AG04450 (cell line): ENCODE measurements around the gene ZNF358. TPM values are rescaled to one million over a fixed set of nuclear protein-coding genes. Genes with fewer than 3 reads are reported as not detected.

ENCODE experiments used
- CTCF ChIA-PET: fragments of 300-600, 350-600 bp; formaldehyde crosslinking; extraction: SDS; loops from one replicate; lab custom pipeline; 2022; ENCODE audit warnings: antibody characterized with exemption, inconsistent platforms; lab: Charles Lee
- POLR2A ChIA-PET: fragments of 350-600 bp; formaldehyde crosslinking; extraction: SDS; loops from one replicate; lab custom pipeline; 2021; ENCODE audit warnings: antibody characterized with exemption, inconsistent platforms; lab: Yijun Ruan, JAX
- DNase-seq: peaks from one replicate; pipeline ENCODE4 v3.0.0-alpha.2; 2011; ENCODE audit warnings: low read depth, low spot score
- H3K27ac ChIP-seq: one replicate; pipeline ENCODE4 v1.5.1; 2012; ENCODE audit warnings: low read depth, low read length, control low read depth
- H3K27me3 ChIP-seq: one replicate; pipeline ENCODE4 v1.6.0; 2012; ENCODE audit warnings: low read length; ENCODE audit not compliant: control insufficient read depth, insufficient read depth
- H3K4me3 ChIP-seq: 2 replicates; pipeline ENCODE4 v1.5.1; 2011; ENCODE audit warnings: mild to moderate bottlenecking, low read depth, low read length, control low read depth
- H3K9me3 ChIP-seq: 2 replicates; pipeline ENCODE4 v1.5.1; 2012; ENCODE audit warnings: low read length; ENCODE audit not compliant: control insufficient read depth, insufficient read depth
- CTCF ChIP-seq: IDR thresholded peaks from 2 replicates; pipeline ENCODE4 v1.5.1; 2011; ENCODE audit warnings: low read depth, low read length, control low read depth, inconsistent platforms
- polyA plus RNA-seq: library from polyadenylated mRNA; depleted of rRNA; stranded (reverse); fragments of >200 nt; gene quantifications from 2 replicates; pipeline ENCODE4 v1.2.3, GENCODE V29; 2011

ZNF358 gene
- polyA plus RNA-seq, 1 experiment: 20.7 TPM

- Histone ChIP-seq H3K27ac (no peak overlapping the region), H3K27me3 (no peaks in the 10 kb centered on the region), H3K9me3 (no peaks in the 10 kb centered on the region; the same call in 1 of the 2 replicates), H3K4me3 (no peak overlapping the region)
- no peak for TF ChIP-seq CTCF
- CTCF ChIA-PET: no interaction called here
- POLR2A ChIA-PET: no interaction called here
- DNase-seq: no peak
Measured at GRCh38 chr19:7519361-7520130, 3.6 kb downstream of the ZNF358 start.

GRCh38 chr19:7520131-7521051 lies 4.5 kb downstream of the ZNF358 start:
- no peak for DNase-seq
- no peak overlapping the region for H3K4me3 ChIP-seq
- no peaks in the 10 kb centered on the region for H3K27me3 ChIP-seq
- no peak overlapping the region for H3K27ac ChIP-seq
- no peak for TF ChIP-seq CTCF
- H3K9me3 ChIP-seq: no peaks in the 10 kb centered on the region; the same call in 1 of the 2 replicates
- POLR2A ChIA-PET: interaction anchor here (2.3 kb wide), 1 partner anchor 15 kb away, joined by 9 read pairs; the partner anchor contains the start of gene PNPLA6
- CTCF ChIA-PET: no interaction called here

- CTCF ChIA-PET: interaction anchor here (1.9 kb wide), 1 partner anchor 167 kb away, joined by 12 read pairs; no protein-coding TSS in a partner anchor
- POLR2A ChIA-PET: interaction anchor here (1.3 to 2.3 kb wide), 3 partner anchors 11 to 123 kb away, joined by 3 to 9 read pairs (median 3); partner anchors contain the start of gene PNPLA6
- no peak for TF ChIP-seq CTCF
Measured at GRCh38 chr19:7521551-7522071, 5.7 kb downstream of the ZNF358 start.

GRCh38 chr19:7522072-7522922 lies 6.4 kb downstream of the ZNF358 start, which contains the start of gene MCOLN1:
Gene MCOLN1 (plus strand): TSS chr19:7522624. CDS start chr19:7522751, 127 bp downstream.
- POLR2A ChIA-PET: interaction anchor here (1.2 to 2.3 kb wide), 4 partner anchors 10 to 398 kb away, joined by 3 to 9 read pairs (median 3); partner anchors contain the start of genes PNPLA6 and SNAPC2
- Histone ChIP-seq H3K9me3 (no peaks in the 10 kb centered on the region; the same call in 1 of the 2 replicates), H3K27me3 (no peaks in the 10 kb centered on the region), H3K4me3 (peak within 1 kb of the TSS; percentile 74), H3K27ac (no peak within 1 kb of the TSS)
- CTCF ChIA-PET: interaction anchor here (0.8 to 1.9 kb wide), 5 partner anchors 25 to 277 kb away, joined by 3 to 12 read pairs (median 4); a partner anchor contains a TSS
- peak; percentile 88 for DNase-seq
- no peak for TF ChIP-seq CTCF

More at GRCh38 chr19:7521551-7522071, 5.7 kb downstream of the ZNF358 start:
- Histone ChIP-seq H3K27ac (no peak overlapping the region), H3K27me3 (no peaks in the 10 kb centered on the region), H3K4me3 (peak overlapping the region; percentile 61), H3K9me3 (no peaks in the 10 kb centered on the region; the same call in 1 of the 2 replicates)
- DNase-seq: no peak
